ENCODE data around the gene BCL2L14. TPM values are rescaled to one million over a fixed set of nuclear protein-coding genes. Genes with fewer than 3 reads are reported as not detected.

The BCL2L14 gene
- total and polyA plus RNA-seq, 2 donors (not counting 1 experiment from before 2014, with no cell fraction given), result 0.04 TPM; not detected in 1

GRCh38 chr12:12133785-12134184 is 63.0 kb downstream of the BCL2L14 start:
- Histone ChIP-seq H3K9me3 (ENCODE audit: control extremely low read depth in 1 of 3, control insufficient read depth in 2 of 3, insufficient read depth in 1 of 3, low read length in 2 of 3) (no peaks in the 10 kb centered on the region), H3K4me3 (ENCODE audit: control extremely low read depth in 1 of 5, extremely low read depth in 1 of 5, insufficient read depth in 1 of 5, low read depth in 2 of 5, low read length in 4 of 5) (no peak overlapping the region), H2AFZ (ENCODE audit: insufficient read depth, low read depth, low read length, poor library complexity, severe bottlenecking) (no peak overlapping the region), H3K4me1 (ENCODE audit: control insufficient read depth in 2 of 2, insufficient read depth in 2 of 2, low read length in 2 of 2) (no peaks in the 10 kb centered on the region), H3K36me3 (replicated peaks in 1 of 2; ENCODE audit: control extremely low read depth in 1 of 2, control insufficient read depth in 1 of 2, extremely low read depth in 1 of 2, insufficient read depth in 2 of 2, low read length in 1 of 2) (no peaks in the 10 kb centered on the region), H4K20me1 (ENCODE audit: control insufficient read depth, insufficient read depth, low read length, poor library complexity, severe bottlenecking) (no peaks in the 10 kb centered on the region), H3K4me2 (replicated peaks; ENCODE audit: low read depth, low read length, poor library complexity, severe bottlenecking) (no peak overlapping the region), H3K27me3 (replicated peaks in 1 of 4; ENCODE audit: control extremely low read depth in 1 of 4, control insufficient read depth in 3 of 4, insufficient read depth in 4 of 4, low read length in 3 of 4) (no peaks in the 10 kb centered on the region), H3K27ac (ENCODE audit: low read length in 2 of 2) (no peak overlapping the region), H3K9ac (ENCODE audit: low read length) (no peak overlapping the region), H3K79me2 (ENCODE audit: control insufficient read depth, insufficient read depth, low read length) (no peaks in the 10 kb centered on the region)
- H3K9me3 Mint-ChIP-seq (ENCODE audit: insufficient read depth), result no peaks in the 10 kb centered on the region
- DNase-seq (no peak), ATAC-seq (ENCODE audit: low read depth) (no peak)
- intact Hi-C loops (cut with micrococcal nuclease), result no loop called here
- peaks cover 13% of the 10 kb centered on the region for H3K27me3 Mint-ChIP-seq
- H3K27ac Mint-ChIP-seq, result no peak overlapping the region
- ChIA-PET CTCF (no interaction called here), POLR2A (no interaction called here)
- no peak overlapping the region for H3K4me3 Mint-ChIP-seq
- WGBS (ENCODE audit: insufficient coverage), result 50% methylated on average over 1 of the region's 5 CpGs
- H3K4me1 Mint-ChIP-seq, result no peaks in the 10 kb centered on the region
- no peak for TF ChIP-seq EZH2 (IDR thresholded peaks at IDR 0.05; ENCODE audit: borderline replicate concordance, insufficient read depth, low read depth, low read length, poor library complexity, severe bottlenecking)
- TF ChIP-seq CTCF (IDR thresholded peaks at IDR 0.05), result no peak

GRCh38 chr12:12138203-12139154 is 67.7 kb downstream of the BCL2L14 start:
- no peak overlapping the region for H3K4me2 ChIP-seq (replicated peaks; ENCODE audit: low read depth, low read length, poor library complexity, severe bottlenecking)
- DNase-seq, result no peak
- WGBS (ENCODE audit: insufficient coverage), result 100% methylated on average over 1 of the region's 3 CpGs
- no peaks in the 10 kb centered on the region for H4K20me1 ChIP-seq (ENCODE audit: control insufficient read depth, insufficient read depth, low read length, poor library complexity, severe bottlenecking)
- H3K36me3 ChIP-seq (replicated peaks in 1 of 2; ENCODE audit: control extremely low read depth in 1 of 2, control insufficient read depth in 1 of 2, extremely low read depth in 1 of 2, insufficient read depth in 2 of 2, low read length in 1 of 2), result no peaks in the 10 kb centered on the region
- no peaks in the 10 kb centered on the region for H3K27me3 ChIP-seq (replicated peaks in 1 of 4; ENCODE audit: control extremely low read depth in 1 of 4, control insufficient read depth in 3 of 4, insufficient read depth in 4 of 4, low read length in 3 of 4)
- no peaks in the 10 kb centered on the region for H3K79me2 ChIP-seq (ENCODE audit: control insufficient read depth, insufficient read depth, low read length)
- no peaks in the 10 kb centered on the region for H3K9me3 ChIP-seq (ENCODE audit: control extremely low read depth in 1 of 3, control insufficient read depth in 2 of 3, insufficient read depth in 1 of 3, low read length in 2 of 3)
- ChIA-PET CTCF (interaction anchor here (1.5 kb wide), 1 partner anchor 9 kb away, joined by 6 read pairs; no protein-coding TSS in a partner anchor), POLR2A (no interaction called here)
- no peak for TF ChIP-seq CTCF (IDR thresholded peaks at IDR 0.05)
- TF ChIP-seq EZH2 (IDR thresholded peaks at IDR 0.05; ENCODE audit: borderline replicate concordance, insufficient read depth, low read depth, low read length, poor library complexity, severe bottlenecking), result no peak
- H3K27me3 Mint-ChIP-seq, result peaks cover 10% of the 10 kb centered on the region
- no peaks in the 10 kb centered on the region for H3K4me1 Mint-ChIP-seq
- no peak overlapping the region for H3K9ac ChIP-seq (ENCODE audit: low read length)
- no peak overlapping the region for H3K27ac ChIP-seq (ENCODE audit: low read length in 2 of 2)
- no peak overlapping the region for H2AFZ ChIP-seq (ENCODE audit: insufficient read depth, low read depth, low read length, poor library complexity, severe bottlenecking)
- no peak overlapping the region for H3K4me3 ChIP-seq (ENCODE audit: control extremely low read depth in 1 of 5, extremely low read depth in 1 of 5, insufficient read depth in 1 of 5, low read depth in 2 of 5, low read length in 4 of 5)
- intact Hi-C loops (cut with micrococcal nuclease), result no loop called here
- no peaks in the 10 kb centered on the region for H3K9me3 Mint-ChIP-seq (ENCODE audit: insufficient read depth)
- H3K4me3 Mint-ChIP-seq, result no peak overlapping the region
- no peak overlapping the region for H3K27ac Mint-ChIP-seq
- H3K4me1 ChIP-seq (ENCODE audit: control insufficient read depth in 2 of 2, insufficient read depth in 2 of 2, low read length in 2 of 2), result no peaks in the 10 kb centered on the region
- ATAC-seq (ENCODE audit: low read depth), result no peak

Measured in B cell (primary cell).